Thymus (tissue), 11 donors: ENCODE results near the gene SSBP2. TPM values are rescaled to one million over a fixed set of nuclear protein-coding genes. Genes with fewer than 3 reads are reported as not detected.
"Not testable (repeated sequence)": the region's sequence is repeated elsewhere in the genome, so short reads cannot be mapped to it uniquely, and the experiment has no call there.

Experiments used
- DNase-seq, 9 donors: peaks; one replicate each; pipeline ENCODE4 v3.0.0-alpha.2; 2013; ENCODE audit warnings: low spot score in 9 of 9, low read depth in 6 of 9, missing footprints in 1 of 9
- H3K27ac ChIP-seq, 2 donors: one replicate each; pipeline ENCODE4 v1.5.1; 2013; ENCODE audit warnings: control low read depth in 1 of 2, low read depth in 1 of 2, low read length in 1 of 2, mild to moderate bottlenecking in 1 of 2, moderate library complexity in 1 of 2
- H3K27me3 ChIP-seq, 2 donors: one replicate each; pipeline ENCODE4 v1.5.1; 2013; ENCODE audit warnings: low read length in 1 of 2; ENCODE audit not compliant: control insufficient read depth in 2 of 2, insufficient read depth in 1 of 2
- H3K36me3 ChIP-seq, 2 donors: one replicate each; pipeline ENCODE4 v1.5.1; 2013; ENCODE audit warnings: low read length in 1 of 2, mild to moderate bottlenecking in 1 of 2, moderate library complexity in 1 of 2; ENCODE audit not compliant: control insufficient read depth in 2 of 2, insufficient read depth in 2 of 2
- H3K4me1 ChIP-seq, 2 donors: one replicate each; pipeline ENCODE4 v1.5.1; 2013; ENCODE audit warnings: low read length in 2 of 2; ENCODE audit not compliant: control insufficient read depth in 2 of 2, insufficient read depth in 2 of 2
- H3K4me3 ChIP-seq, 2 donors: one replicate each; pipeline ENCODE4 v1.5.1; 2013; ENCODE audit warnings: low read length in 2 of 2, control low read depth in 1 of 2, mild to moderate bottlenecking in 1 of 2
- H3K9me3 ChIP-seq, 2 donors: one replicate each; pipeline ENCODE4 v1.5.1; 2013; ENCODE audit warnings: low read length in 1 of 2, mild to moderate bottlenecking in 1 of 2; ENCODE audit not compliant: control insufficient read depth in 2 of 2, insufficient read depth in 1 of 2
- WGBS: extraction: QIAGEN DNeasy Blood & Tissue Kit; methylation state at CpG from one replicate; pipeline ENCODE4 v1.1.7; 2013; 5-methylcytosine and 5-hydroxymethylcytosine counted together
- polyA plus RNA-seq: library from polyadenylated mRNA; stranded (reverse); fragments of 200-250 nt; gene quantifications from one replicate; pipeline ENCODE4 v1.2.3, GENCODE V29; 2013
- total RNA-seq: library from RNA; stranded (reverse); fragments of 120-200 nt; gene quantifications from one replicate; pipeline ENCODE4 v1.2.4, GENCODE V29; 2013
- donor health status: healthy.

The SSBP2 gene
- total and polyA plus RNA-seq, 2 donors: 61.1 to 125 TPM

DNA sequence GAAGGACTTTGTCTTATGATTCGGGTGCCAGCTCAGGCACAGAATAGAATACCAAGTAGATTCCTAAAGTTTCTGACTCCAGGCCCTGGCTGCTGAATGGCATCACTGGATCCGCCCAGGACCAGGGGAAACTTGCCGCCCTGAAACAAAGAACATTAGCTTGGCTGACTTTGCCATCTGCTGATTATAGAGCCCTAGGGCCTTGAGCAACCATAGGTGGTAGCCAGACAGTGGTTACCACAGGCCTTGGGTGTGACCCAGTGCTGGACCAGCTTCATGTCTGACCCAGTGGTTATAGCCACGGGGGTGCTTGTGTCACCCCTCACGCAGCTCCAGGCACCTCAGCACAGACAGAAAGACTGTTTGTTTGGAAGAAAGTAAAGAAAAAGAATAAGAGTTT lies 62.7 kb downstream of the SSBP2 start:
- Histone ChIP-seq H3K4me1 (peaks cover 15 to 28% of the 10 kb centered on the region in 2 donors), H3K27ac (no peak overlapping the region), H3K36me3 (peaks cover 6 to 21% of the 10 kb centered on the region in 2 donors), H3K9me3 (peaks cover 0 to 14% of the 10 kb centered on the region in 2 donors), H3K4me3 (no peak overlapping the region), H3K27me3 (no peaks in the 10 kb centered on the region)
- no peak for DNase-seq
- 98% methylated on average over 5 of the region's 5 CpGs for WGBS

DNA sequence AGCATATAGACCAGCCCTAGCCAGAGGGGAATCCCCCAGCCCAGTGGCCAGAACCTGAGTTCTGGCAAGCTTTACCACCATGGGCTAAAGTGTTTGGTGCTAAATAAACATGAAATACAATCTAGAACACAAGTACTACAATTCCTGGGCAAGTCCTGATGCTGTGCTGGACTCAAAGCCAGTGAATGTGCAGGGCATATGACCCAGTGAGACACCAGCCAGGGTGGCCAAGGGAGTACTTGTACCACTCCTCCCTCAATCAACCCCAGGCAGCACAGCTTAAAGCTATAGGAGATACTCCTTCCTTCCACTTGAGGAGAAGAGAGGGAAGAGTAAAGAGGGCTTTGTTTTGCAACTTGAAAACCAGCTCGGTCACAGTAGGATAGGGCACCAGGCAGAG lies 63.6 kb downstream of the SSBP2 start:
- Histone ChIP-seq H3K4me1 (peaks cover 15 to 28% of the 10 kb centered on the region in 2 donors), H3K9me3 (peaks cover 0 to 14% of the 10 kb centered on the region in 2 donors), H3K4me3 (no peak overlapping the region), H3K36me3 (peaks cover 6 to 19% of the 10 kb centered on the region in 2 donors), H3K27me3 (no peaks in the 10 kb centered on the region), H3K27ac (no peak overlapping the region)
- 95% methylated on average over 1 of the region's 1 CpG for WGBS
- no peak for DNase-seq

DNA sequence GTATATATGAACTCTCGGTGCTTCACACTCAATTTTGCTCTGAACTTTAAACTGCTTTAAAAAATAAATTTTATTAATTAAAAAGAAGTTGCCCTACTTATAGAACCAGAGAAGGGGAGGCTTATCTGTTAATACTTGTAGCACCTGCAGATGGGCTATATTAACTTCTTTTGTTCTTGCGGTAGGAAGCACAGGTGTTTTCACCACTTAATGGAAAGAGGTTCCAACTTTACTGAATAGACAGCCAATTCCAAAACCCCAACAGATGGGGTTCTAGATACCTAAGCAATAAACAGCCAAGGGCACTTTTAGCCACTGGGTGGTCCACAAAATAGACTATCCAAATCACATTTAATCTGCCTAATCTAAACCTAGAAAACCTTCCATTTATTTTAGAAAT lies 65.4 kb downstream of the SSBP2 start:
- Histone ChIP-seq H3K4me3 (no peak overlapping the region), H3K9me3 (peaks cover 0 to 17% of the 10 kb centered on the region in 2 donors), H3K36me3 (peaks cover 6 to 22% of the 10 kb centered on the region in 2 donors), H3K4me1 (peaks cover 15 to 28% of the 10 kb centered on the region in 2 donors), H3K27me3 (no peaks in the 10 kb centered on the region), H3K27ac (peak overlapping the region in 1 of 2 donors; percentile 61)
- 31% methylated on average over 2 of the region's 2 CpGs for WGBS
- DNase-seq: peak in 6 of 9 donors; percentile 5 to 52 (median 8)

DNA sequence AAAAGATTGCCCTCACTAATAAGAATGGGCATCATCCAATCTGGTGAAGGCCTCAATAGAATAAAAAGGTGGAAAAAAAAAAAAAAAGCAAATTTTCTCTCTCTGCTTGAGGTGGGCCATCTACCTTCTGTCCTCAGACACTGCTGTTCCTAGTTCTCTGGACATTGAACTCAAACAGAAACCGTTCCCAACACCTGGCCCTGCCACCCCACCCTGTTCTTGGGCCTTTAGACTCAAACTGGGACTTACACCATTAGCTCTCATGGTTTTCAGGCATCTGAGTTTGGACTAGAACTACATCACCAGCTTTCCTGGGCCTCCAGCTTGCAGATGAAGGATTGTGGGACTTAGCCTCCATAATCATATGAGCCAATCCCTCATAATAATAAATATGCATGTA lies 71.0 kb downstream of the SSBP2 start:
- H3K9me3 ChIP-seq: peaks cover 0 to 4% of the 10 kb centered on the region in 2 donors
- no peak overlapping the region for H3K27ac ChIP-seq
- no peak overlapping the region for H3K4me3 ChIP-seq
- DNase-seq: no peak
- WGBS: 100% methylated on average over 1 of the region's 1 CpG
- H3K27me3 ChIP-seq: no peaks in the 10 kb centered on the region
- peaks cover 6 to 7% of the 10 kb centered on the region in 2 donors for H3K4me1 ChIP-seq
- H3K36me3 ChIP-seq: peaks cover 0 to 5% of the 10 kb centered on the region in 2 donors

DNA sequence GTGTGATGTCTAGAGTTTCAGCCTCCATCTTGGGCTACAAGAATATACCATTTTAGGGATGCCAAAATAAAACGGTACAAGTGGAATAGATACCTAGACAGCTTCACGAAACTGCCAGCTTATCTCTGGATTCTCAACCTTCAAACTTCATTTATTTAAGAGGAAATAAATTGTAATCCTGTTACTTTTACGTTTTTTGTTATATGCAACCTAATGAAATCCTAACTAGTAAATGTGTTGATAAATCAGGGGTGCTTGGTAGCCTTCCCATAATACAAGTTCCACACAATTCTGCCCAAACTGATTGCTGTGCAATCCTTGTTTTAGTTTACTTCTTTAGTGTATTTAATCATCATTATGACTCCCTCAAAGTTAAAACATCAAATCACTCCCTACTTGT lies 75.5 kb downstream of the SSBP2 start:
- Histone ChIP-seq H3K36me3 (no peaks in the 10 kb centered on the region), H3K27ac (no peak overlapping the region), H3K4me1 (peaks cover 0 to 2% of the 10 kb centered on the region in 2 donors), H3K27me3 (no peaks in the 10 kb centered on the region), H3K9me3 (no peaks in the 10 kb centered on the region), H3K4me3 (no peak overlapping the region)
- no peak for DNase-seq
- WGBS: 97% methylated on average over 3 of the region's 3 CpGs

DNA sequence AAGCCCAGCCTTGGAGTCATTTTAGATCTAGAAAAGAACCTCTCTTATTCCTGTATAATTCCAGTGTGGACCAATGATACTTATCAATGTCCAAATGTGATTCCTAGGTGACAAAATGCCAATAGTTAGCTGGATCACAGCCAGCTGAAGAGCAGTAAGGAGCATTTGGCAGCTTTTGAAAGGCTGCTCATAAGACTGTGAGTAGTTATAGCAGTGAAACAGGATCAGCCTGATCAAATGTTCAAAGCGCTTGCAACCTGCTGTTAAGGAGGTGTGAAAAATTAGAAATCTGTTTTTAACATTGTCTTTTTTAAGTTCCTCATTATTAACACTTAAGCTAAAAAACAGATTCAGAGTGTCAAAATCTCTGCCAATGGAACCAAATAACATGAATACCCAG lies 85.1 kb downstream of the SSBP2 start:
- no peaks in the 10 kb centered on the region for H3K9me3 ChIP-seq
- 100% methylated on average over 1 of the region's 1 CpG for WGBS
- DNase-seq: no peak
- H3K27ac ChIP-seq: no peak overlapping the region
- peaks cover 0 to 11% of the 10 kb centered on the region in 2 donors for H3K36me3 ChIP-seq
- peaks cover 2% of the 10 kb centered on the region in 2 donors for H3K4me1 ChIP-seq
- no peak overlapping the region for H3K4me3 ChIP-seq
- no peaks in the 10 kb centered on the region for H3K27me3 ChIP-seq

DNA sequence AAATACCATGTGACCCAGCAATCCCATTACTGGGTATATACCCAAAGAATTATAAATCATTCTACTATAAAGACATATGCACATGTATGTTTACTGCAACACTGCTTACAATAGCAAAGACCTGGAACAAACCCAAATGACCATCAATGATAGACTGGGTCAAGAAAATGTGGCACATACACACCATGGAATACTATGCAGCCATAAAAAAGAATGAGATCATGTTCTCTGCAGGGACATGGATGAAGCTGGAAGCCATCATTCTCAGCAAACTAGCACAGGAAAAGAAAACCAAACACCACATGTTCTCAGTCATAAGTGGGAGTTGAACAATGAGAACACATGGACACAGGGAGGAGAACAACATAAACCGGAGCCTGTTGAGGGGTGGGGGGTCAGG lies 90.3 kb downstream of the SSBP2 start:
- not testable (repeated sequence) for DNase-seq, H3K27me3 ChIP-seq, H3K9me3 ChIP-seq, H3K27ac ChIP-seq, H3K4me1 ChIP-seq, H3K4me3 ChIP-seq
- WGBS: 100% methylated on average over 1 of the region's 1 CpG
- peaks cover 0 to 15% of the 10 kb centered on the region in 2 donors for H3K36me3 ChIP-seq

DNA sequence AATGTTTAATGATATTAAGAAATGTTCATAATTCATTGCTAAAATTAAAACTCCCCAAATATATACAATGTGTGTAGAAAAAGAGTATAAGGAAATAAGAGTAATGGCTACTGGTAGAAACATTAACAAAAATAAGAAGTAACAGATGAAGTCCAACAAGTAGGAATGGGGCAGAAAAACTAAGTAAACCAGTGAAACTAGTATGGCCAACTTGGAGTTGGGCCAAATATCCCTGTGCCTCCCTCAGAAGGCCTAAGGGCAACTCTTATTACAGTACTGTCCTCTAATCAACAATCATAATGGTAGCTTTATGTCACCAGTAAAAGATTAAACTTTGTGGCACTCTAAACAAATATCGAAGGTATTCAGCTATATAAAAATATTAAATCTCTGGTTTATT lies 93.5 kb downstream of the SSBP2 start:
- Histone ChIP-seq H3K9me3 (no peaks in the 10 kb centered on the region), H3K4me3 (no peak overlapping the region), H3K27me3 (no peaks in the 10 kb centered on the region), H3K4me1 (no peaks in the 10 kb centered on the region), H3K27ac (no peak overlapping the region), H3K36me3 (peaks cover 4 to 30% of the 10 kb centered on the region in 2 donors)
- 95% methylated on average over 1 of the region's 1 CpG for WGBS
- DNase-seq: no peak

DNA sequence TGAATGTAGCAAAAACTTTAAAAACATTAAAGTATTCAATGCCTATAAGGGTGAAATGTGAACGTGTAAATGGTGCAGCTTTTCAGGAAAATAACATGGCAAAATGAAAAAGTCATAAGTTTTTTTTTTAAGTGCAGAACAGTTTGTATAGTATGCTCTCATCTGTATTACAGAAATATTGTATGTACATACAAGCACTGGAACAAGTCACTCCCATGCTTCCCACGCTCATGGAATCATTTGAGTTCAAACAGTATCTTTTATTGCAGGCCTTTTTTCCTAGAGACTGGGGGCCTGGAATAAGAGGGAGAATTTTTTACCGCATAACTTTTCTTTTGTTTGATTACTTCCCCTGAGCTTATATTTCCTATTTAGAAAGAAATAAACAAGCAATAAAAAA lies 94.1 kb downstream of the SSBP2 start:
- Histone ChIP-seq H3K36me3 (peaks cover 4 to 36% of the 10 kb centered on the region in 2 donors), H3K9me3 (no peaks in the 10 kb centered on the region), H3K27me3 (no peaks in the 10 kb centered on the region), H3K27ac (no peak overlapping the region), H3K4me3 (no peak overlapping the region), H3K4me1 (no peaks in the 10 kb centered on the region)
- DNase-seq: no peak
- WGBS: 98% methylated on average over 3 of the region's 3 CpGs

DNA sequence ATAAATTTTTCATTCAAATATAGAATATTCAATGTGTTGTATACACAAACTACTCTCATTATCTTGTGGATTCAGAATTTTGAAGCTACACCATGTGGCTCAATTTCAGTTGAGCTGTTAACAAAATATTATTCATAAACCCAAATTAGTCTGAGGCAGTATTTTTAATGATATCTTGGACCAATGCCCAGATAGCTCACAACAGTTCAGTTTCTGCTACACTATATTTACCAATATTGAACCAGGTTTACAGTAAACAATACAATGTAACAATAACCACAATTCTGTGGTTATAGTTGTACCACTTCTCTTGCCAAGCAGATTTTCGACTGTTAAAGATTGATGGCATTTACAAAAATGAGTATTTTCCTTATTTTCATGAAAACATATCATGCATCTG lies 99.9 kb downstream of the SSBP2 start:
- Histone ChIP-seq H3K9me3 (no peaks in the 10 kb centered on the region), H3K27ac (no peak overlapping the region), H3K36me3 (peaks cover 4 to 61% of the 10 kb centered on the region in 2 donors), H3K27me3 (no peaks in the 10 kb centered on the region), H3K4me1 (no peaks in the 10 kb centered on the region), H3K4me3 (no peak overlapping the region)
- 87% methylated on average over 1 of the region's 1 CpG for WGBS
- no peak for DNase-seq
